Parathyroid adenoma (tissue), 2 donors: ENCODE results near the gene LARP6.

Source experiments
- H2AFZ ChIP-seq: fragments of 300-600 bp; sonication (generic); one replicate; pipeline ENCODE4 v1.7.0; 2017; ENCODE audit warnings: antibody characterized with exemption, mild to moderate bottlenecking
- H3K27ac ChIP-seq: fragments of 300-600 bp; sonication (generic); one replicate; pipeline ENCODE4 v1.7.0; 2017
- H3K27me3 ChIP-seq: fragments of 300-600 bp; sonication (generic); one replicate; pipeline ENCODE4 v1.7.0; 2017; ENCODE audit warnings: low read length; ENCODE audit not compliant: control insufficient read depth, insufficient read depth
- H3K36me3 ChIP-seq: fragments of 300-600 bp; sonication (generic); one replicate; pipeline ENCODE4 v1.7.0; 2017; ENCODE audit warnings: low read length; ENCODE audit not compliant: control insufficient read depth, insufficient read depth
- H3K4me1 ChIP-seq: fragments of 300-600 bp; sonication (generic); one replicate; pipeline ENCODE4 v1.7.0; 2017; ENCODE audit warnings: control low read depth
- H3K4me2 ChIP-seq: fragments of 300-600 bp; sonication (generic); one replicate; pipeline ENCODE4 v1.7.0; 2017; ENCODE audit warnings: low read length
- H3K4me3 ChIP-seq: fragments of 300-600 bp; sonication (generic); one replicate; pipeline ENCODE4 v1.7.0; 2017; ENCODE audit warnings: low read depth, low read length
- H3K79me2 ChIP-seq: fragments of 300-600 bp; sonication (generic); one replicate; pipeline ENCODE4 v1.7.0; 2017; ENCODE audit warnings: control low read depth
- H3K9ac ChIP-seq: fragments of 300-600 bp; sonication (generic); one replicate; pipeline ENCODE4 v1.7.0; 2017; ENCODE audit warnings: mild to moderate bottlenecking
- H3K9me3 ChIP-seq: fragments of 300-600 bp; sonication (generic); one replicate; pipeline ENCODE4 v1.7.0; 2017; ENCODE audit warnings: low read length; ENCODE audit not compliant: control insufficient read depth
- TF ChIP-seq, protein P1 (sequence below): fragments of 300-600 bp; sonication (generic); IDR thresholded peaks from one replicate; pipeline ENCODE4 v1.7.0; 2017; ENCODE audit warnings: antibody characterized with exemption, mild to moderate bottlenecking
- donor health status: primary hyperparathyroidism.

LARP6 gene

DNA sequence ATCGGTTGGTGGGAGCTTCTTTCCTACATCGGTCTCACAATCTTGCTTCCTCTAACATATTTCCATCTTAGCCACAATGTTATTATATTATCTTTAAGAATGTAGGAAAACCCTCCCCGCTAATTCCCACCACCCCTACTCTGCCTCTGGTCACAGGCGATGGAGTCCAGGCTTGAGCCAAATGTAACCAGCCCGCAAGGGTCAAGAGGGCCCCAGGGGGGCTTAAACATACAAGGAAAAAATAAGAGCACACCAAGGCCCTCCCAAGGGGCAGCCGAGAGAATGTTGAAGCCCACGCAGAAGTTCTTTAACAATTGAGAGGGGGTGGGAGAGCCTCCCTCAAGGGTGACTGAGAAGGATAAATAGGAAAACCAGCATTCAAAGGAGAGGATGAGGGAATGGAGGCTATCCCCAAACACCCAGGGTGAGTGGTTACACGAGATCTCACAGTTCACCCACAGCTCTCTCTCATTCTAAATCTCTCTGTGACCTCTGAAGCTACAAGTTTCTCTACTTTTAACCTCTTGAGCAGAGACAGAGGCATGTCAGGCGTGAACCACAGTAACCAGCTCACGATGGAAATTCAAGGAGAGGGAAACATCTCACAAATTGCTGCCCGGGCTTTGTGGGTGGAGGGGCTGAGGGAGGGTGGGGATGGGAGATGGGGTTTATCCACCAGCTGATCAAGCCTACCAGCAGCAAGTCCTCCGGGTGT, 59.2 kb downstream of the LARP6 start:
- Histone ChIP-seq H3K27ac (no peak overlapping the region), H2AFZ (no peak overlapping the region), H3K36me3 (no peaks in the 10 kb centered on the region), H3K9ac (no peak overlapping the region), H3K4me3 (no peak overlapping the region), H3K79me2 (no peaks in the 10 kb centered on the region), H3K9me3 (no peaks in the 10 kb centered on the region), H3K4me2 (no peak overlapping the region), H3K4me1 (no peaks in the 10 kb centered on the region), H3K27me3 (no peaks in the 10 kb centered on the region)
- TF ChIP-seq, protein P1, sequence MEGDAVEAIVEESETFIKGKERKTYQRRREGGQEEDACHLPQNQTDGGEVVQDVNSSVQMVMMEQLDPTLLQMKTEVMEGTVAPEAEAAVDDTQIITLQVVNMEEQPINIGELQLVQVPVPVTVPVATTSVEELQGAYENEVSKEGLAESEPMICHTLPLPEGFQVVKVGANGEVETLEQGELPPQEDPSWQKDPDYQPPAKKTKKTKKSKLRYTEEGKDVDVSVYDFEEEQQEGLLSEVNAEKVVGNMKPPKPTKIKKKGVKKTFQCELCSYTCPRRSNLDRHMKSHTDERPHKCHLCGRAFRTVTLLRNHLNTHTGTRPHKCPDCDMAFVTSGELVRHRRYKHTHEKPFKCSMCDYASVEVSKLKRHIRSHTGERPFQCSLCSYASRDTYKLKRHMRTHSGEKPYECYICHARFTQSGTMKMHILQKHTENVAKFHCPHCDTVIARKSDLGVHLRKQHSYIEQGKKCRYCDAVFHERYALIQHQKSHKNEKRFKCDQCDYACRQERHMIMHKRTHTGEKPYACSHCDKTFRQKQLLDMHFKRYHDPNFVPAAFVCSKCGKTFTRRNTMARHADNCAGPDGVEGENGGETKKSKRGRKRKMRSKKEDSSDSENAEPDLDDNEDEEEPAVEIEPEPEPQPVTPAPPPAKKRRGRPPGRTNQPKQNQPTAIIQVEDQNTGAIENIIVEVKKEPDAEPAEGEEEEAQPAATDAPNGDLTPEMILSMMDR: no peak

GRCh38 chr15:70793694-70794093, 60.3 kb downstream of the LARP6 start:
- Histone ChIP-seq H3K4me2 (no peak overlapping the region), H3K4me1 (no peaks in the 10 kb centered on the region), H3K9me3 (no peaks in the 10 kb centered on the region), H3K36me3 (no peaks in the 10 kb centered on the region), H3K27me3 (no peaks in the 10 kb centered on the region), H2AFZ (no peak overlapping the region), H3K79me2 (no peaks in the 10 kb centered on the region), H3K9ac (no peak overlapping the region), H3K4me3 (no peak overlapping the region), H3K27ac (no peak overlapping the region)
- TF ChIP-seq, protein P1: no peak

DNA sequence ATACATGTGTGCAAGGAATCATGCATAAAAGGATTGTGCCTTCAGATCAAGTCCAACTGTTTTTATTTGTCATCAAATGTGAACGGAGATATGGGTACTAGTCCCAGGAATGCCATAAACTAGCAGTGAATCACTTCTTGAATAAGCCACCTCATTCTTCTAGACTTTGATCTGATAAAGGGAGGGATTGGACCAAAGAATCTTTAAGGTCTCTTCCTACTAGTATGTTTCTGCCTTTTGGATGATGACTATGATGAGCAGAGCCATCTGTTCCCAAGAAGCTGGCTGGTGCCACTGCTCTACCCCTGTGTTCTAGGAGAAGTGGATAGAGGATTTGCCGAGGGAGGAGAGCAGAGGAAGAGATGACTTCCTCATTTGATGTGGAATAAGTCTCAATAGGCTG, 61.8 kb downstream of the LARP6 start:
- TF ChIP-seq, protein P1: no peak
- Histone ChIP-seq H3K79me2 (no peaks in the 10 kb centered on the region), H3K4me2 (no peak overlapping the region), H3K36me3 (no peaks in the 10 kb centered on the region), H3K27me3 (no peaks in the 10 kb centered on the region), H3K4me3 (no peak overlapping the region), H3K9ac (no peak overlapping the region), H2AFZ (no peak overlapping the region), H3K9me3 (no peaks in the 10 kb centered on the region), H3K4me1 (no peaks in the 10 kb centered on the region), H3K27ac (no peak overlapping the region)

DNA sequence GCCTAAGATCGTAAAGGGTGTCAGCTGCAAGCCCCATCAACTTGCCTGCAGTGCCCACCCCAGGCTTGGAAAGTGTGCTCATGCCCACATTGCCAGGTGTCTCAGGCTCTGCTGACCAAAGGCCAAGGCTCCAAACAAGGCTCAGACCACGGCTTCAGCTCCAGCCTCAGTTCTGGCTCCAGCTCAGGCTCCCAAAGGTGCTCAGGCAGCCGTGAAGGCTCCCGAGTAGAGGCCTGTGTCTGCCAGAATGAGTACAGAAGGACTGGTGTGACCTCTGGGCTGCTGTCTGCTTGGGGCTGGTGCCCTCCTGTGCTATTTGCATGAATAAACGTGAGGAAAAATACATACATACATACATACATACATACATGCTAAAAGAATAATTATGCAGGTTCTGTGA, 62.7 kb downstream of the LARP6 start:
- Histone ChIP-seq H3K27me3 (no peaks in the 10 kb centered on the region), H3K4me3 (no peak overlapping the region), H3K36me3 (no peaks in the 10 kb centered on the region), H3K9ac (no peak overlapping the region), H3K4me1 (no peaks in the 10 kb centered on the region), H3K27ac (no peak overlapping the region), H3K79me2 (no peaks in the 10 kb centered on the region), H3K9me3 (no peaks in the 10 kb centered on the region), H2AFZ (no peak overlapping the region), H3K4me2 (no peak overlapping the region)
- TF ChIP-seq, protein P1: no peak

DNA sequence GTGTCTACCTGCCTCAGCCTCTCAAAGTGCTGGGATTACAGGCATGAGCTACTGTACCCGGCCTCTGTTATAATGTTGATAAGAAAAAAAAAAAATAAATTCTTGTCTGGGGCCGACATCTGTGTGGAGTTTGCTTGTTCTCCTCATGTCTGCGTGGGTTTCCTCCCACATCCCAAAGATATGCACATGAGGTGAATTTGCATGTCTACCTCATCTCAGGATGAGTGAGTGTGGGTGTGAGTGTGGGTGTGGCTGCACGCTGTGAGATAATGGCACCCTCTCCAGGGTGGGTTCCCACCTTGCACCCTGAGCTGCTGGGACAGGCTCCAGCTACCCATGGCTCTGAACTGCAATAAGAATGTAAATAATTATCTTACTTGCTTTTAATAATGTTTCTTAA, 64.7 kb downstream of the LARP6 start:
- Histone ChIP-seq H3K4me3 (no peak overlapping the region), H3K4me1 (no peaks in the 10 kb centered on the region), H3K4me2 (no peak overlapping the region), H3K36me3 (no peaks in the 10 kb centered on the region), H3K27ac (no peak overlapping the region), H3K9ac (no peak overlapping the region), H3K79me2 (no peaks in the 10 kb centered on the region), H3K27me3 (no peaks in the 10 kb centered on the region), H2AFZ (no peak overlapping the region), H3K9me3 (no peaks in the 10 kb centered on the region)
- TF ChIP-seq, protein P1: no peak
